CD4-positive, alpha-beta T cell (primary cell): ENCODE measurements around the gene SLC10A1. TPM values are rescaled to one million over a fixed set of nuclear protein-coding genes. Genes with fewer than 3 reads are reported as not detected.

Source experiments
- ATAC-seq: fragments of 200-7000 bp; cut with Tn5 transposase; one replicate; pipeline ENCODE4 v1.10.0; 2022; ENCODE audit warnings: mild to moderate bottlenecking; ENCODE audit not compliant: poor library complexity
- CTCF ChIA-PET: fragments of 350-600 bp; sonication (Branson Sonifier 250); formaldehyde crosslinking; loops from one replicate; lab custom pipeline; 2021; ENCODE audit warnings: antibody characterized with exemption, inconsistent platforms; lab: Charles Lee
- POLR2A ChIA-PET: fragments of 350-600 bp; sonication (Branson Sonifier 250); formaldehyde crosslinking; loops from one replicate; lab custom pipeline; 2021; ENCODE audit warnings: antibody characterized with exemption, inconsistent platforms; lab: Charles Lee
- DNase-seq, 14 experiments: peaks; one replicate each; pipeline ENCODE4 v3.0.0-alpha.2; 2013 to 2020; ENCODE audit warnings: mixed read lengths in 2 of 14
- H3K27ac ChIP-seq, 2 donors: one replicate each; pipeline versions ENCODE4 v1.5.1 to v1.7.0; 2013; ENCODE audit warnings: low read length in 2 of 2, low read depth in 1 of 2, mild to moderate bottlenecking in 1 of 2
- H3K27me3 ChIP-seq, 2 experiments: 1 replicate in 1 of 2; 2 replicates in 1 of 2; pipeline versions ENCODE4 v1.6.1 to v1.7.0; 2013; ENCODE audit warnings: low read length in 2 of 2, control low read depth in 1 of 2, mild to moderate bottlenecking in 1 of 2, moderate library complexity in 1 of 2; ENCODE audit not compliant: insufficient read depth in 2 of 2, control insufficient read depth in 1 of 2
- H3K36me3 ChIP-seq: one replicate; pipeline ENCODE4 v1.6.1; 2013; ENCODE audit warnings: low read length, control low read depth; ENCODE audit not compliant: insufficient read depth
- H3K4me1 ChIP-seq: one replicate; pipeline ENCODE4 v1.6.1; 2013; ENCODE audit warnings: low read length, control low read depth; ENCODE audit not compliant: insufficient read depth
- H3K4me3 ChIP-seq: one replicate; pipeline ENCODE4 v1.5.1; 2013; ENCODE audit warnings: mild to moderate bottlenecking, low read length, moderate library complexity
- H3K9me3 ChIP-seq, 2 experiments: 1 replicate in 1 of 2; 2 replicates in 1 of 2; pipeline versions ENCODE4 v1.6.1 to v1.7.0; 2013; ENCODE audit warnings: low read length in 2 of 2, mild to moderate bottlenecking in 2 of 2, control low read depth in 1 of 2, moderate library complexity in 1 of 2; ENCODE audit not compliant: control insufficient read depth in 1 of 2, insufficient read depth in 1 of 2
- H3K27ac Mint-ChIP-seq: one replicate; pipeline ENCODE4 v1.8.0; 2020; ENCODE audit warnings: mixed read lengths
- H3K27me3 Mint-ChIP-seq: one replicate; pipeline ENCODE4 v1.8.0; 2021; ENCODE audit warnings: mixed read lengths
- H3K36me3 Mint-ChIP-seq: one replicate; pipeline ENCODE4 v1.8.0; 2021; ENCODE audit warnings: low read depth, mixed read lengths
- H3K4me1 Mint-ChIP-seq: one replicate; pipeline ENCODE4 v1.8.0; 2021; ENCODE audit warnings: low read depth, mixed read lengths
- H3K4me3 Mint-ChIP-seq: one replicate; pipeline ENCODE4 v1.8.0; 2020; ENCODE audit warnings: mild to moderate bottlenecking, mixed read lengths
- H3K9me3 Mint-ChIP-seq: one replicate; pipeline ENCODE4 v1.8.0; 2020; ENCODE audit warnings: mixed read lengths
- CTCF ChIP-seq: fragments of 200-600 bp; IDR thresholded peaks from one replicate; pipeline ENCODE4 v1.8.0; 2022; ENCODE audit warnings: antibody characterized with exemption, mild to moderate bottlenecking
- intact Hi-C, 2 experiments: fragments of 100-400 bp; cut with DNase I in 1 of 2; cut with micrococcal nuclease in 1 of 2; formaldehyde crosslinking; loops; one replicate each; pipeline versions ENCODE4 v1.15.1 to v1.9.0; 2023 to 2025; cut with DNase I, micrococcal nuclease
- total RNA-seq, 174 experiments: library from RNA in 2 of 174; stranded (reverse) in 2 of 174; gene quantifications; one replicate each; pipeline ENCODE4 v1.2.3 and lab custom pipeline; 2021 to 2026

The SLC10A1 gene
- total RNA-seq, 2 experiments from 2014 or later = not detected

DNA sequence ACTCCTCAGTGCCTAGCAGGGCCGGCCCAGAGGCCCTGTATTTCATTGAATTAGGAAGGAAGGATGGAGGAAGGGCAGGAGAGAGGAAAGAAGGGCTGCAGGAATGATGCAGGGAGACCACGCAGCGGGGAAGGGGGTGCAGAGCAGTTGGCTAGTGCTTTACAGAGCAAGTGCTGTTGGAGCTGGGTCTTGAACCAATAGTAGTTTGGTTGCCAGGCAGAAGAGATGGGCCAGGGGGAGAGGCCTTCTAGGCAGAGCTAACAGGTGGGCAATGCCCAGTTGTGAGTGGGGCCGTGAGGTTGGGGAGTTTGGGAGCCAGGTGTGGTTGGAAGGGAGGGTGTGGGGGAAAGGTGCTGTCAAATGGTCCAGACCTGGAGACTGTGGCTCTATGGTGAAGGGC is 69.2 kb downstream of the SLC10A1 start:
- no peaks in the 10 kb centered on the region for H3K27me3 ChIP-seq
- ATAC-seq (no peak), DNase-seq (no peak)
- ChIA-PET POLR2A (interaction anchor here (2.7 kb wide), 1 partner anchor 39 kb away, joined by 12 read pairs; the partner anchor contains the start of gene SRSF5), CTCF (interaction anchor here (1.1 to 2.3 kb wide), 4 partner anchors 19 to 143 kb away, joined by 3 to 20 read pairs (median 6); no protein-coding TSS in a partner anchor)
- H3K27me3 Mint-ChIP-seq = no peaks in the 10 kb centered on the region
- H3K4me3 ChIP-seq = no peak overlapping the region
- no peaks in the 10 kb centered on the region for H3K36me3 ChIP-seq
- no peak overlapping the region for H3K27ac ChIP-seq
- H3K4me1 Mint-ChIP-seq = peaks cover 24% of the 10 kb centered on the region
- H3K4me1 ChIP-seq = peaks cover 17% of the 10 kb centered on the region
- no peaks in the 10 kb centered on the region for H3K36me3 Mint-ChIP-seq
- H3K4me3 Mint-ChIP-seq = no peak overlapping the region
- H3K27ac Mint-ChIP-seq = no peak overlapping the region
- intact Hi-C loops = loop anchor here (1.0 to 5.0 kb wide), 4 partner anchors 125 to 486 kb away; no protein-coding TSS in a partner anchor
- no peak for TF ChIP-seq CTCF
- H3K9me3 Mint-ChIP-seq = no peaks in the 10 kb centered on the region
- H3K9me3 ChIP-seq = no peaks in the 10 kb centered on the region

DNA sequence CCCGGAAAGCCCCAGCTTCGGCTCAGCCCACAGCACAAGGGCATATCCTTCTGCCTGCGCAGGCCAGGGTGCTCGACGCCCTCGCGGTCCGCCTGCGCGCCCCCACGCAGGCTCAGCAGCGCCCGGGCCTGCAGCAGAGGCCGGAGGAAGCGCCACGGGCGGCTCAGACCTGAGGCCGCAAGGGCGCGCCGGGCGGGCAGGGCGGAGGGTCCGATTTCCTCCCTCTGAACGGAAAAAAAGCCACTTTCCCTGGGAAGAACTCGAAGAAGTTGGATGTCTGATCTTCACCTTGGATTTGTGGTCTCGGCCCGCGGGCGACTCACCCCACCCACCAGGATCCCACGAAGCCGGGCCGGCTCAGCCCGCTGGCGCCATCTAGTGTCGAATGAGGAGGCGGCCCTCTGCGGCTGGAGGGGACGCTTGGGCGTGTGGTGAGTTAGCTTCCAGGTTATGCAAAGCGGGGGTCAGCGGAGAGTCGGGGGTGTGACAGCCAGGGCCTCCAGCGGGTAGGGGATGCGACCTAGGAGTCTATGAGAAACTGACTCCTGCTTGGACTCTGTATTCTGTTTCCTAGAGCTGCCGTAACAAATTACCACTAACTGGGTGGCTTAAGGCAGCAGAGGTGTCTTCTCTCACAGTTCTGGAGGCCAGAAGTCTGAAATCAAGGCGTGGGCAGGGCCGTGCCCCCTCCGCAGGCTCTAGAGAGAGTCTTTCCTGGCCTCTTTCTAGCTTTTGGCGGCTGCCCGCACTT is 70.1 kb downstream of the SLC10A1 start:
- CTCF ChIA-PET = interaction anchor here (0.6 to 2.3 kb wide), 23 partner anchors 11 to 182 kb away, joined by 3 to 20 read pairs (median 3); partner anchors contain the start of genes CCDC177, SRSF5 and SUSD6
- no peaks in the 10 kb centered on the region for H3K27me3 ChIP-seq
- intact Hi-C loops = loop anchor here (1.0 to 5.0 kb wide), 4 partner anchors 124 to 485 kb away; no protein-coding TSS in a partner anchor
- H3K27ac ChIP-seq = no peak overlapping the region
- H3K4me1 ChIP-seq = peaks cover 17% of the 10 kb centered on the region
- no peaks in the 10 kb centered on the region for H3K9me3 ChIP-seq
- Mint-ChIP-seq H3K4me1 (peaks cover 24% of the 10 kb centered on the region), H3K4me3 (peak overlapping the region; percentile 79), H3K27me3 (no peaks in the 10 kb centered on the region), H3K9me3 (no peaks in the 10 kb centered on the region), H3K27ac (peak overlapping the region; percentile 17), H3K36me3 (no peaks in the 10 kb centered on the region)
- POLR2A ChIA-PET = interaction anchor here (1.0 to 2.7 kb wide), 5 partner anchors 40 to 153 kb away, joined by 3 to 12 read pairs (median 3); partner anchors contain the start of gene SRSF5
- H3K36me3 ChIP-seq = no peaks in the 10 kb centered on the region
- H3K4me3 ChIP-seq = peak overlapping the region; percentile 49
- TF ChIP-seq CTCF = peak; percentile 99
- DNase-seq = peak; percentile 64 to 90 (median 80)
- peak; percentile 87 for ATAC-seq

Other genes starting within 250 kb of the SLC10A1 start
- gene CCDC177, start 222.4 kb downstream of the SLC10A1 start, total RNA-seq = not detected
- gene SUSD6, start 185.6 kb downstream of the SLC10A1 start, total RNA-seq = 10 to 100 TPM; 93.7 to 95.1 TPM
- gene SRSF5, start 30.1 kb downstream of the SLC10A1 start, total RNA-seq = 1,000 to 10,000 TPM; 1,437 to 1,479 TPM
- gene SMOC1, start 82.2 kb upstream of the SLC10A1 start, total RNA-seq = not detected